Stimulated activated CD8-positive, alpha-beta memory T cell treated with anti-CD3 and anti-CD28 coated beads, Interleukin-4, amount 100 ng/mL, for 4 hours (primary cell): ENCODE measurements around the gene HOXD4.

Experiments used
- DNase-seq, 2 donors: peaks; one replicate each; pipeline ENCODE4 v3.0.0-alpha.2; 2020; ENCODE audit warnings: low read depth in 2 of 2, low spot score in 1 of 2

HOXD4 gene

DNA sequence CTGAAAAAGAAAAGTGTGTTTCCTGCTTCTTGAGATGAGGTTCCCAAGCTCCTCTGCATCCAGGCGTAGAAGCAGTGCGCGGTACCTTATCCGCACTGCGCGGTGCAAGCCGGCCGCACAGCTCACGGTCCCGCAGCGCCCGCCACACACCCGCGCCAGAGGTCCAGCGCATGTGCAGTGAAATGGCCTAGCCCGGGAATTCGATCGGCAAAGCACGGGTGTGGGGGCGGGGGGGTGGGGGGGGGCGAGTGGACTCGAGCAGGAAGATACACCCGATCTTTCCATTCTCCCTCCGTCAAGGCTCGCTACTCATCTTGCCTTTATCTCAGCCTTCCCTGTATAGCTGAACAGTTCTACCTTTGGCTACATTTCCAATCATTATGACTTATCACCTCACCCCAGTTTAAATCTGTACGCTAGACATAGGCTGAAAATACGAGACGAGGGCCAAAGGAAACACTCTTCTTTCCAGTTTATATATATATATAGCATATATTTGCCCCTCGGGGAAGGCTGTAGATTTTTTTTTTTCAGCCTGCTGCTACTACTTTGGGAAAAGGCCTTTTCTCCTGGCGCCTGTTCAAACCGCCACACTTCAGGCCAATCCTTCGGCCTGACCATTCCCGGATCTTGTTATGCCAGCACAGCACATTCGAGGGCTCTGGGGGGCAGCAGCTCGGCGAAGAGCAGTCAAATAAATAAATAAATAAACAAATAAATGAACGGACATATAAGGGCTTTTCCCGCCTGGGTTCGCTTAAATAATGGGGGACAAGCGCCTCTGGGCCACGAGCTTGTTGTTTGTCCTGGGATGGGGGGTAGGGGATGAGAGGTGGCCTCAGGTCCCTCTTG is 11.5 kb upstream of the HOXD4 start:
- no peak for DNase-seq

DNA sequence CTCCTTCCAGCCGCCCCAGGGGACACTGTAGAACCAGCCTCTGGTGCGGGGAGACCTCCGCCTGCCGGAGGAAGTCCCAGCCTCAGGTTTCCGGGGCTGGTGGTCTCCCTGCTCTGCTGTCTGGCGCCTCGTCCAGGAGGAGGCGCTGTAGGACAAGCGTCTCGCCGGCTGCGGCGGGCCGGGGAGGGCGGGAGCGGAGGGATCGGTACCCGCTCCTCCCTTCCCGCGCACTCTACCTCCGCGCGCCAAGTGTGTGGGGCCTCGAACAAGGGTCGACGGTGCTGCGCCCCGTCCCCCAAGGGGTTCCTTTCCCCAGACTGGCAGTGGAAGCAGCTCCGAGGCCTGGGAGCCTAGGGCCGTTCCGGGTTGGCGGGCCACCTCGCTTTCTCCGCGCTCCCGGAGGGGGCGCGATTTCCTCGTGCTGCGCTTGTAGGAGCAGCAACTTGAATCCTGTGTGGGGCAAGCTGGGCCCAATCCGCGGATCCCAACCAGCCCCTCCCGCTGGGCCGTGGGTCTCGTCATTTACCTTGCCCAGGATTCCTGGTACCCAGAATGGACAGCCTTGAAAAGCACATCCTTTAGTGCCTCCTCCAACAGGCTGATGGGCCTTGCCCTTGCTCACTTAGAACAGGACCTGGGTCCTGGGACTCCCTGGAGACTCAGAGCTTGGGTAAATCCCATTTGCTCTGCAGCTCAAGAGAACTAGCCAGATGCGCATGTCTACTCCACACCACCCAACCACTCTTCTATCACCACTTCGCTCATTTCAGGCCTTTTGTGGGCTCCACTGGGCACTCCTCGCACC is 10.6 kb upstream of the HOXD4 start:
- DNase-seq: peak in 1 of 2 donors; percentile 16

DNA sequence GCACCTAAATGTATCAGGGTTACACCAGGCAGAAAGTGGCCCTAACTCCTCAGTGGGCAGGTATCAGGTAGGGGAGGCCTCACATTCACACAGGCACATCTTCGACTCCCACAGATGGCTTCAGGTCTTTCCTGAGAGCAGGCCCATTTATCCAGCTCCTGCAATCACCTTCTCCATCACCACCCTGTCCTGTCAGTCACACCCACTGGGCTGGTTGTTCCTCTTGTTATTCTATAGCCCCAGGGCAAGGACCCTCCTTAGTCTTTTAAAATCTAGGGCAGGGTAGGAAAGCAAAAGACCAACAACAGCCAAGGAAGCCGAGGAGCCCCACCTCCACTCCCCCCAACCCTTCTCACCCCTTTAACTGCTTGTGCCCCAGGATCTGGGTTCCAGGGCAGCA is 9.1 kb upstream of the HOXD4 start:
- no peak for DNase-seq

DNA sequence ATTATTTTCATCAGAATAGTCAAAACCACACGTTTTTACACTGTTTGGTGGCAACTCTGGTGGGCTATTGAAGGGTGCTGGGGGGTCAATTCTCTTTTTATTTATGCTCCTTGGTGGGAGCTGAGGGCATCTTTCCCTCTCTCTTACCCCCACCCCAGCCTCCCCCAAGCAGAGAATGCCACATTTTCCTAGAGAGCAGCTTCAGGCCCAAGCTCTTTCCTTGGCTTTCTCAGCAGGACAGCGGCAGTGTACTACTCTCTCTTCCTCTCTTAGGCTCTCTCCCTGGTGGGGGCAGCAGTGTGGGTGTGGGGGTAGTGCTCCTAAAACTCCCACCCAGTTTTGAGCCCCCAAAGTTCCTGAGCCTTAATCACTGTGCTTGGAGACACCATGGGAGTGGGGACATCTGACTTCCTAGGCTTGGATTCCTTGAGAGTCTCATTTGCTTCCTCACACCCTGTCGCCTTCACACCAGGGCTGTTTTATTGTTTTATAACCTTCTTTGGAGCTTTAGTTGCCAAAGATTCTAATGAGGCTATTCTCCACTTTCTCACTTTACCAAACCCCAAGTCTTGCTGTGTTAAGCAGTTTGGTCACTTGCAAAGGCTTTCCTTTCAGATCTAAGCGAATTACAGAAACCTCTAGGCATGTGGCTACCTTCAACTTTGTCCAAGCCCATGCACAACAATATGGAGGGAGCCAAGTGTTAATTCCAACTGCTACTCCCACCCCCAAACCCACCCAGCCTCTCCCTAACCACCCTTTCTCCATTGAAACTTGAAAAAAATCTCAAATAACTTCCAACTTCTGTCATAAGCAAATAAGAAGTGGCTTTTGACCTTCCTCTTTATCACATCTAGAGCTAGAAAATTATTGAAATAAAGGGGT is 6.0 kb upstream of the HOXD4 start:
- DNase-seq: no peak

DNA sequence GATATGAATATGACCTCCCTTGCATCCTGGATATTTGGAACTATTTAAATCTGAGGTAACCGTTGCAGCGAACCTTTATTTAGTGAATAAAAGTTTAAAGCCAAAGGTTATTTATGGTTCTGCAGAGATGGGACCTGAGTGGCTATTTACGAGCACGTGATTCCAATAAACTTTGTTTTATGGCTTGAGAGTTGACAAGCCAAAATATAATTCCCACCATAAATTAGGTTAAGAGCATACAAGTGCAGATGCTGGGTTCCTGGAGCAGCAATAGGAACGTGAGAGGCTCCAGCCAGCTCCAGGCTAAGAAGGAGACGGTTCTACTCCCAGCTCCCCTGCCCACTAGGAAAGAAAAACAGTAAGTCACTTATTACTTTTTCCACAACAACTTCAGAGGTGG is 5.2 kb upstream of the HOXD4 start:
- DNase-seq: no peak

DNA sequence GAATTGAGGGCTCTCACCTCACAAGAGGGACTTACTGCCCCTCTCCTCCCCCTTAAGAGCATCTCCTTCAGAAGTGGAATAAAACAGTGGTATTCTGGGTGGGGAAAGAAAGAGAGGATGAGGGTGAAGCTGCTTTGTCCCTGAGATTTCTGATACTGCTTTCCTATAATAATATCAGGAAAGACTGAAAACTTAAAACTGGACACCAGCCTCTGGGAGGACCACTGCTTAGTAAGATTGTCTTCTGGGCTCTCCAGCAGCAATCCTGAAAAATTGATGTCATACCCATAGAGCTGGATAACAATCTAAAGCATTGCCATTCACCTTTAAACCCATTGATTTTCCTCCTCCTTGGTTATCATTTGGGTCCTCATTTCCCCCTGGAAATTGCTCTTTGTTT is 4.7 kb upstream of the HOXD4 start:
- DNase-seq: no peak

DNA sequence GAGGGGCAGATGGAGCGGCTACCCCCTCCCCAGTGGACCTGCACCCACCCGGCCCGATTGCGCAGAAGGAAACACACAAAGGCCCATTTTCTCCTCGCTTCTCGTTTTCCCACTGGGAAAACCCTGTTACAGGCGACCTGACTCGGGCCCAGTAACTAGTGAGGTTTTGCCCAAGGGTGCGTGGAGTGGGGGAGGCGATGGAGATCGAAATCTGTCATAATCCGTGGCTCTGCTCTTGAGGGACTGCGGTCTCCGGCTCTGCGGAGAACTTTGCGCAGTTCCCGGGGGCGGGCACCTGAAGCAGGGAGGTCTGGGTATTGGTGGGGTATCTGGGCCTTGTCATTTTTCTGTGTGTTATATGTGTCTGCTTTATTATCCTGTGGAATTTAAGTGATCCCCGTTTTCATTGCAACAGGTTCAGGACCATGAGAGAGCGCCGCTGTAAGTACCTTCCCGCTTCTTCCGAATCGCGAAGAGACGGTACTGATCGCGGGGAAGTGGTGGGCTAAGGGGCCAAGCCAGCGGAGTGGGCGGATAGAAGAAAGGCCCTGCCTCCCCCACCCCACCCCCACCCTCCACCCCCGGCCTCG is 4.0 kb upstream of the HOXD4 start:
- DNase-seq: no peak

DNA sequence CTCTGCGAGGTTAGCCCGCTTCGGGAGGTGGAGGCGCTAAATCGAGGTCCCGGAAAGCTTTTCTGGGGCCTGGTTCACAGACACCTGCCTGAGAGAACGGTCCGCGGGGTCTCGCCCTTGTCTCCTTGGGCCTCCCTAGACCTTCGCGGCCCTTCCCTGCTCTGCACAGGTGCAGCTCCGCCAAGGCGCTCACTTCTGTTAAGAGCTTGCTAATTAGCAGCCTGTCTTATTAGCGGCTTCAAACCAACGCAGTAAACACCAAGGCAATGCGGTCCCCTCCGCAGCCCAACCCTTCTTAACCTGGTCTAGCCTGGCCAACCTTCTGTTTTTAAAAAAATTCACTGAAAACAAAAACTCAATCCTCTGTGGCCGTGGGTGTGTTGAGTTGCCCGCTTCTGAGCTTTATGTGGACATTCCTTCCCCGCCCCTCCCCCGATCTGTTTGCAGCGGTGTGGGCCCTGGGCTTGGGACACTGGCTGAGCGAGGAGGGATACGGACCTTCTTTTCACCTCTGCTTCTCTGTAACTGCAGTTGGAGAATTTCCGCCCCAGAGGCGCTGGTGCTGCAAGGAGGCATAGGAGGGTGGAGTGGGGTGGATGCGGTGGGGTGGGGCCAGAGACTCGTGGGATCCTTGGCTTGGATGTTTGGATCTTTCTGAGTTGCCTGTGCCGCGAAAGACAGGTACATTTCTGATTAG is 3.4 kb upstream of the HOXD4 start:
- no peak for DNase-seq

DNA sequence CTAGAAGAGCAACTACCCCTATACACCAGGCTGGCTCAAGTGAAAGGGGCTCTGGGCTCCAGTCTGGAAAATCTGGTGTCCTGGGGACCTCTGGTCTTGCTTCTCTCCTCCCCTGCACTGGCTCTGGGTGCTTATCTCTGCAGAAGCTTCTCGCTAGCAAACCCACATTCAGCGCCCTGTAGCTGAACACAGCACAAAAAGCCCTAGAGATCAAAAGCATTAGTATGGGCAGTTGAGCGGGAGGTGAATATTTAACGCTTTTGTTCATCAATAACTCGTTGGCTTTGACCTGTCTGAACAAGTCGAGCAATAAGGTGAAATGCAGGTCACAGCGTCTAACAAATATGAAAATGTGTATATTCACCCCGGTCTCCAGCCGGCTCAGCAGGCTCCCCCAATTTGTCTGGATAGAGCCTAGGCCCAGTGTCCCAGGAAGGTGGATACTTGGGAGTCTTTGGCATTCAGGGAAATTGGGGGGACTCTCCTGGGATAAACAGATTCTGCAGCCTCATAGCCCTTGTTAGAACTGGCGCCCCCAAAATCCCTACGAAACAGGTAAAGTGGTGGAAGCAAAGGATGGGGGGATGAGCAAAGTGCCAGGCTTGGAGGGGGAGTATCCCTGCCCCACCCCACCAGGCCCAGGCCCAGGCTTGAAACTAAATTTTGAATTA is 2.5 kb upstream of the HOXD4 start:
- DNase-seq: no peak

DNA sequence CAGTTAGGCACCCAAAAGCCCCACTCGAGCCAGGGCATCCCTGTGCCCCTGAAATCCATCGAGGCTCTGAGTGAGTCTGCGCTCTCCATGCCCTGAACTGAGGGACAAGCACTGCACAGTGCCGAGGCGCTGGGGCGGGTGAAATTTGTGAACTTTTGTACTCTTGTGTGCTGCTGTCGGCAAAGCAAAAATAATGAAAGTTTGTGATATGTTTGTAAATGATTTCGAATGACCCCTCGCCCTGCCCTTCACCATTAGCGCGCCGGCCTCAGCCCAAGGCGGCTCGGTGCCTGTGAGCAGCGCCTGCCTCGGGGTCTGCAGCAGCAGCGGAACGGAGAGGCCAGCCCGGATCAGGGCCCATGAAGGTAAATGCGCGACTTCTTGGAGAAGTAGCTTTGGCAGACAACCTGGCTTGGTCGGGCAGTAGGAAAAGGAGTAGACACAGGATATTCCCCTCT is 1.8 kb upstream of the HOXD4 start:
- no peak for DNase-seq

DNA sequence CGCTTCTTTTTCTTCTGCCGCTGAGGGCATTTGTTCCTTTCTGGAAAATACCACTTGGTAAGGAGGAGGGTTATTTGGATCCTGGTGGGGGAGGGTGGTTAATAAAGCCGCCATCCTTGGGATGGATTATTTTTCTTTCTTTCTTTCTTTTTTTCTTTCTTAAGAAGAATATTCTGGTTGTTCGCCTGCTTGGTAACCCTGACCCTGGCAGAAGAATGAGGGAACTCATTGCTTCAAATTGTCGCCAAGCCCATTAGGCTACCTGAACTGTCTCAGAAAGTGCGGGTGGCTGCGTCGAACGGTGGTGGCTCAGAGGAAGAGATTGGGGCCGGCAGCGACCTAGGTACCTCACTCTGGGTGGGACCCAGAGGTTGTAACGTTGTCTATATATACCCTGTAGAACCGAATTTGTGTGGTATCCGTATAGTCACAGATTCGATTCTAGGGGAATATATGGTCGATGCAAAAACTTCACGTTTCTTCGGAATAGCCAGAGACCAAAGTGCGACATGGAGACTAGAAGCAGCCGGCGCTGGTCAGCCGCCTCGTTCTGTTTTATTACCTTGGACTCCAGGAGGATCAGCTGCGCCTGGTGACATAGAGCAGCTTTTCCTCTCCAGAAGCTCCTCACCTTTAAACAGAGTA is 1.3 kb upstream of the HOXD4 start:
- DNase-seq: no peak

DNA sequence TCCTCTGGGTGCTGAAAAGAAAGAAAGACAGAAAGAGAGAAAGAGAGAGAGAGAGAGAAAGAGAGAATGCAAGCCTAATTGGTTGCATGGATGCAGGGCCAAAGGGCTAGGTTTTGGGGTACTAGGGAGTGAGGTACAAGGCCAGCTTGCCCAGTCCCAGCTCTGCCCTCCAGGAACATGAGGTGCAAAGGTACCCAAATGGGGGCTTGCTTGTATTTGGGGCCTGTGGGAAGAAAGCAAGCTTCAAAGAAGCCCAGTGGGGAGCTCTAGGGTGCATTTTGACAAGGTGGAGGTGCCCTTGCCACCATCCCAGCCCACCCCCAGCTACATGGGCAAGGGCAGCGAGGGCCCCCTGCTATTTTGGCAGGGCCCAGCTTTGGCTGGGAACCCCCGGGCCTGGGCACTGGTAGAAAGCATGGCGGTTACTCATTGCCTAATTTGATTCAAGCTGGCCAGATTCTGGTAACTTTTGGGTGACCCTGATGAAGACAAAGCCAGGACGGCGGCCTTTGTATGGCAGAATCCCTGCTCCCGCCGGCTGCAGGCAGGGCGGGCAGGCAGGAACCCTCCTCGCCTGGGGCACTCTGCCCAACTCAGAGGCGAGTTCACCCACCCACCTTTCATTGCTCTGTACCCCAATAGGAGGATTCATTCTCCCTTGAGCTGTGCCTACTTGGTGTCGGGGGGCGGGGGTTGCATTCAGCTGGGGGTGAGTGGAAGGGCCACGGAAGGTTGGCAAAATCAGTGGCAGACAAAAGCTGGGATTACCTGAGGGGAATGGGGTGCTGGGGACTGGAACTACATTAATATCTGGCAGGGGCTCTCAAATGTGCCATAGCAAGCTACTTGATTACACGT is 537 bp upstream of the HOXD4 start:
- no peak for DNase-seq

DNA sequence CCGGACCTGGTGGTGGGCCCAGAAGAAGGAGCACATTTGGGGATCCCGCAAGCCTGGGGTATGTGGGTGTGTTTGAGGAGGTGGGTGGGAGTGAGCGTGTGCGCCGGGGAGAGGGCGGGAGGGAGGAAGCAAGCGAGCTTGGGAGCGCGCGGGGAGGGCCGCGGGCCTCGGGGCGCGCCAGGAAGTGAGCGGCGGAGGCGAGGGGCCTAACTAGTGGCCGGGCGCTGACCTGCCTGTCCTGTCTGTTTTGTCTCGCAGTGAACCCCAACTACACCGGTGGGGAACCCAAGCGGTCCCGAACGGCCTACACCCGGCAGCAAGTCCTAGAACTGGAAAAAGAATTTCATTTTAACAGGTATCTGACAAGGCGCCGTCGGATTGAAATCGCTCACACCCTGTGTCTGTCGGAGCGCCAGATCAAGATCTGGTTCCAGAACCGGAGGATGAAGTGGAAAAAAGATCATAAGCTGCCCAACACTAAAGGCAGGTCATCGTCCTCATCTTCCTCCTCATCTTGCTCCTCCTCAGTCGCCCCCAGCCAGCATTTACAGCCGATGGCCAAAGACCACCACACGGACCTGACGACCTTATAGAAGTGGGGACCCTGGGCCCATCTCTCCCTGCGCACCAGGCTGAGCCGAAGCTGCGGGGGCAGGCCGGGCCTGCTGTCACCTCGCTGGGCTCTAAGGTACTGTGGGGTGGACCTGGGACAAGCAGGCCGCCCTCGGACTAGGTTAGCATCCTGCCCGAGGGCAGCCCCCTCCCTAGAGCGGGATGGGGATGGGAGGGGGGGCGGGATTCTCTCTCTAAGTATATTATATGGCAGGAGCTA is 1.2 kb downstream of the HOXD4 start:
- DNase-seq: no peak

DNA sequence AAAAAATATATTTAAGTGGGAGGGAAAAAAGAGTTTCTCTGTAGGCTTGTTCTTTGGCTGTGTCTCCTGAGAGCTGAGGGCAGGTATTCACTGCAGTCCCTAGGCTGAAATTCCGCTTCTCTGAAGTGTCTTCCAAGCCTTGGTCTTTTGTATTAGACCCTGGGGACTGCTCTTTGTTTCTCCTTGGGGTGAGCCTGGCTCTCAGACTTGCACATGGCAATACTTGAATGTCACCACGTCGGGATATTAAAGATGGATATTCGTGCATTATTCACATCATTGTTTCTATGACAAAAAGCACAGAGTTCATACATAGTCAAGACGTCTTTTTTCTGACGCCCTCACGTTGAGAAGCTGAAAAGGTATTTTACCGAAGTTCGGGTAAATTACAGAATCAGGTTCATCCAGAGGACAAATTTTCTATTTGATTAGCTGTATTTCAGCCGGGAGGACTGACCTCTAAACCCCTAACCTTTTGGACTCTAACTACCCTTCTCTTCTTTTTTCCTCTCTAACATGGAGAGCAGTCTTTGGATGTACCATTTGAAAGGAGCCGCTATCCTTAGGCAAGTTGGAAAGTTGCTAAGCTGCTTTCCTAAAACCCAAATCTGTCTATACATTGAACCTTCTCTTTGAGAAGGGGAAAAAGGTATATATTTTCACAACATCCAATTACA is 3.4 kb downstream of the HOXD4 start:
- no peak for DNase-seq

DNA sequence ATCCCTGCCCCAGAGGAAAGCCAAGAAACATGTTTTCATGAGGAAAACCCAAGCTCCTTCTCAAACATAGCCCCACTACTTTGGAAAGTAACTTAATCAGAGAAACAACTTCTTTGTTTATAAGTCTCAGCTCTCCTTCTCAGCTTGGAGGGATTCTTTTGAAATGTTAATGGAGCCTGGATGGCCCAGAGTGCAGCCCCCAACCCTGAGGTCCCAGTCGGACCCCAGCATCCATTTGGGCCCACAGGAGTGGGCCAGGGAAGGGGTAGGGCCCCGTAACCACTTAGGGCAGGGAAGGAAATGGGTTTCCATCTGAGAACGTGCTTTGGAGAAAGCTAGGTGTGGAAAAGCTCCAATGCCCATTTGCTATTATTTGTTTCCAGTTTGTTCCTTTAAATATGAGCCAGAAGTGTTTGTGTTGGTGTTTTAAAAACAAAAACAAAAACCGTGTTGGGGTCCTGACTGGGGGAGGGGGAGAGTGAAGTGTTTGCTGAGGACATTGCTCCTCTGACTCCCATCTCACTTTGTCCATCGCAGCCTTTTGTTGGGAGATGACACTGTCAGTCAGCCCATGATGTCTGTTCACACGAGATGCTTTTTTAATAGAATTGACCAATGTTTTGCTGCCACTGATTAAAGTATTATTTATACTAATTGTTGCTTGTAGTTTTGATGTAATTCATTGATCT is 4.2 kb downstream of the HOXD4 start:
- no peak for DNase-seq

DNA sequence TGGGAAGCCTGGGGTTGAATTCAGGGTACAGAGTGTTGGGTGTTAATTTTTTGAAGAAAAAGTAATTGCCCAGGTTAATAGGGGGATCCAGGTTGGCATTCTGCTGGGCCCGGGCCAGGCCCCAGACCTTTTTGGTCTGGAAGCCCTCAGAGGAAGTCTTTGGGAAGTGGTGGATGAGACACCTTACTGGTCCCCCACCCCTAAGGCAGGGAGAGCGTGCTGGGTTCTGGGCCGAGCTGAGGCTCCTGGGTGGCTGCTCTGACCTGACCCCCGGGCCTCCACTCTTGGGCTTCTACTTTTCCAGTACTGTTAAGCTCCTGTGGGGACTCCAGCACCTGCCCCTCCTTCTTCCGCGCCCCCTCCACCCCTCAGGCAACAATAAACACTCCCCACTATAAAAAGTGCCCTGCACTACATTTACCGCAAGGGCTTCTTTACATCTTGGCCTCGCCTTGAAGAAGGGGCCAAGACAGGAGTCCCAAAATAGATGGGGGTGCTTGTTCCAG is 5.0 kb downstream of the HOXD4 start:
- no peak for DNase-seq
